ENCODE data around the gene HMOX2.
A peak's percentile ranks its signal among the peaks of the same experiment; 100 is the strongest.

The HMOX2 gene

DNA sequence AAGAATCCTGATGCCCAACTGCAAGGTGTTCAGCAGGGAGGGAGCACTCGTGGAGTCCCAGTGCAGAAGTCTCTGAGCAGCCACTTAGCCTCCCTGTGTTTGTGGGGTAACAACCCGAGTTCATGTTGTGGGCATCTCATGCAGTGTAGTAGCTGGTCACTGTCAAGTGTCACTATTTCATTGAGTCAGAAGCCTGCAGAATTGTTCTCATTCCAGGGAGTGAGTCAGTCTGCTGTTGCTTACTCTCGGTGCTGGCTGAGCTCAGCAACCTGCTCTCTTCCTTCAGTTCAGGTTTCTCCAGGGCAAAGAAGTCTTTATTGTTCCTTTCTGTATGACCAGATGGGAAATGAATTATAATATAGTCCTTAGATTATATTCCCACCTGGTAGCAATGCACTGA is 24.1 kb downstream of the HMOX2 start:
- DNase-seq (ENCODE audit: low spot score): no peak

DNA sequence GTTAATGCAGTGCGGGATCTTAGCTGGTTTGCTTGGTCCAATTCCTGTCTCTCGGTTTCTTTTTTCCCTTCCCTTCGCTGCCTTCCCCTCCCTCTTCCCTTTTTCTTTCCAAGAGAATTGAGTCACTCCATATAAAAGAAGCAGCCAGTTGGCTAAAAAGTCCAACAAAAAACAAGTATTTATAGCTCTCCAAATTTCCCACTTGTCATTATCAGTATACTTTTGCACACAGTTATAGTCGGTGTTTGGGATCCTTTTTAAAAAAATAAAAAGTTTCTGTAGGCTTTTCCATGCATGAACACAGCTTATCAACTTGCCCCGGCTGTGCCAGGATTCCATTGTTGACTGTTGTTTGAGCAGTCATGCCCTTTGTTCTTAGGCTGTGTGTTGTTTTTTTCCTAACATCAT is 24.9 kb downstream of the HMOX2 start:
- no peak for DNase-seq (ENCODE audit: low spot score)

DNA sequence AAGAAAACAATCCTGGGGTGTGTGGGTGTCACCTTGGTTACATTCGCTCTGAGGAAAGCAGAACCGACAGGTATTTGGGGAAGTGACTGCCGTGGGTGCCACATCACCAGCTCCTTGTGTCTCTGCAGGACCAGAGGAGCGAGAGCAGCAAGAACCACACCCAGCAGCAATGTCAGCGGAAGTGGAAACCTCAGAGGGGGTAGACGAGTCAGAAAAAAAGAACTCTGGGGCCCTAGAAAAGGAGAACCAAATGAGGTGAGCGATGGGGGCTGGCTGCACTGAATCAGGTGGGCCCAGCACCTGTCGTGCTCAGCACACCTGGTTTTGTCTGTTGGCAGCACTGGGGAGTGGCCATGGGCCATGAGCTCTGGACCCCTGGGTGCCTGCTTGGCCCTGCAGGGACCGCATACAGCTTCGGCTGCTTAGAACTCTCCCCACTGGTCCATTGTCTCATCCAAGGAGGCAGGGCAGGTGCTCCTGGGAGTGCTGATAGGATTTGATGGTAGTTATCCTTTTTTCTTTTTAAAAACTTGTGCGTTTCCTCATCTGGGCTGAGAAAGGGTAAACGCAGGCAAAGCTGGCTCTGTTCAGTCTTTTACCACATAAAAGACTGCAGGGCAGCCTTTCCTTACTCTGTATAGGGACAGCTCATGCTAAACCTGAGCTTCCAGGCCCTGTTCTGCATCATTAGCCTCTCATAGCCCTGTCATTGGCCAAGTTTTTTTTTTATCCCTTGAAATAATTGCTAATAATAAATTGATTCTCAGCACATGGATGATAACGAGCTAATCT is 29.4 kb downstream of the HMOX2 start:
- DNase-seq (ENCODE audit: low spot score): no peak

DNA sequence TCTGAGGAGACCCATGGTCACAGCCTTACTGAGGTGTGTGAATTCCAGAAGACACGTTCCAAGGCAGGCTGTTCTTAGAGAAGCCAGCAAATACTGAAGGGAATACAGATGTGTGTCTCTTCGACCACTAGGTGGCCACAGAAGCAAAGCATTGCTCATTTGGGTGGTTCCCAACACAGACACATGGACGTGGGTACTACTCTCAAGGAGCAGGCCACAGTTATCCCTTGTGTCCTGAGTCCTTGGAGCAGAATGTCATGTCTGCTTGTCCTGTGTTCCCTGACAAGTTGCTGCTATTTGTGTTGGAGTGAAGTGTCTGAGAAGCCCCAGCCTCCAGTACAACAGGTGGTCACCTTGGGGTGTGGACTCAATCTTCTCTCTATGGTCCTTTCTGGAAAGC is 30.3 kb downstream of the HMOX2 start:
- peak; percentile 72 for DNase-seq (ENCODE audit: low spot score)

DNA sequence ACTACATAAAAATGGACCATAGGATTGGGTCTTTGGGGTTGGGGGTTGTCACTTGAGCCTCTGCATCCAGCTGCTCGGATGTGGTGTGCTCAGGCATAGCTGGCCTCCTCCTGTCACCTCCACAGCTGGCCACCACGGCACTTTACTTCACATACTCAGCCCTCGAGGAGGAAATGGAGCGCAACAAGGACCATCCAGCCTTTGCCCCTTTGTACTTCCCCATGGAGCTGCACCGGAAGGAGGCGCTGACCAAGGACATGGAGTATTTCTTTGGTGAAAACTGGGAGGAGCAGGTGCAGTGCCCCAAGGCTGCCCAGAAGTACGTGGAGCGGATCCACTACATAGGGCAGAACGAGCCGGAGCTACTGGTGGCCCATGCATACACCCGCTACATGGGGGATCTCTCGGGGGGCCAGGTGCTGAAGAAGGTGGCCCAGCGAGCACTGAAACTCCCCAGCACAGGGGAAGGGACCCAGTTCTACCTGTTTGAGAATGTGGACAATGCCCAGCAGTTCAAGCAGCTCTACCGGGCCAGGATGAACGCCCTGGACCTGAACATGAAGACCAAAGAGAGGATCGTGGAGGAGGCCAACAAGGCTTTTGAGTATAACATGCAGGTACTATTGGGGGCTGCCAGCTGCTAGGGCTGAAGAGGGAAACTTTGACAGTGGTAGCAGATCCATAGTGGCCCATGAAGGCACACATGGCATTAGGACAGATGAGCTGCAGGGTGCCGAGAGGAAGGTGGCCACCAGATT is 31.6 kb downstream of the HMOX2 start:
- DNase-seq (ENCODE audit: low spot score): no peak

DNA sequence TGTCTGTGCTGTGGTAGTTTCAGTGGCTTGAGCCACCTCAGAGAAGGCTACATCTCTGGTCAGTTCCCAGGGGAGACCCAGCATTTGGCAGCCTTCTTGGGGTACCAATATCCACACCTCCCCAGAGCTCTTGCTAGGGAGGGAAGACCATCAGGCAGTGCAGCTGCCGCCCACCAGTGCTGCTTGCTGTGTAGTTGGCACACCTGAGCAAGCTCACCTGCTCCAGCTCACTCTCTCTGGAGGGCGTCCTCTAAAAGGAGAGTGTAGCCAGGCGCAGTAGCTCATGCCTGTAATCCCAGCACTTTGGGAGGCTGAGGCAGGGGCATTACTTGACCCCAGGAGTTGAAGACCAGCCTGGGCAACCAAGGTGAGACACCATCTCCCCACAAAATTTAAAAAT is 32.6 kb downstream of the HMOX2 start:
- no peak for DNase-seq (ENCODE audit: low spot score)

DNA sequence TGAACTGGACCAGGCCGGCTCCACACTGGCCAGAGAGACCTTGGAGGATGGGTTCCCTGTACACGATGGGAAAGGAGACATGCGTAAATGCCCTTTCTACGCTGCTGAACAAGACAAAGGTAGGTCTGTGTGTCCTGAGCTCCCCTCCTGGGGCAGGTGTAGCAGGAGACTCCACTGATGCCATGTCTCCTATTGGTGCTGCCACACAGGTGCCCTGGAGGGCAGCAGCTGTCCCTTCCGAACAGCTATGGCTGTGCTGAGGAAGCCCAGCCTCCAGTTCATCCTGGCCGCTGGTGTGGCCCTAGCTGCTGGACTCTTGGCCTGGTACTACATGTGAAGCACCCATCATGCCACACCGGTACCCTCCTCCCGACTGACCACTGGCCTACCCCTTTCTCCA is 33.2 kb downstream of the HMOX2 start:
- DNase-seq (ENCODE audit: low spot score): no peak

DNA sequence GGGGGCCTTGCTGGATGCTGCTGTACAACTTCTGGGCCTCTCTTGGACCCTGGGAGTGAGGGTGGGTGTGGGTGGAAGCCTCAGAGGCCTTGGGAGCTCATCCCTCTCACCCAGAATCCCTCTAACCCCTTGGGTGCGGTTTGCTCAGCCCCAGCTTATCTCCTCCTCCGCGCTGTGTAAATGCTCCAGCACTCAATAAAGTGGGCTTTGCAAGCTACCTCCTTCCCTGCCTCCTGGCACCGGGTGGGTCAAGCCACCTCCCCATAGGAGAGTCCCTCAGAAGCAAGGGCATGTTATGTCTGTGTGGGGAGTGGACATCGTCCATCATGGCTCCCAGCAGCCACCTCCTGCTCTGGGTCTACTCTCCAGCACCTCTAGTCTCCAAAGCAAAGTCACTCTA is 33.9 kb downstream of the HMOX2 start:
- DNase-seq (ENCODE audit: low spot score): no peak

DNA sequence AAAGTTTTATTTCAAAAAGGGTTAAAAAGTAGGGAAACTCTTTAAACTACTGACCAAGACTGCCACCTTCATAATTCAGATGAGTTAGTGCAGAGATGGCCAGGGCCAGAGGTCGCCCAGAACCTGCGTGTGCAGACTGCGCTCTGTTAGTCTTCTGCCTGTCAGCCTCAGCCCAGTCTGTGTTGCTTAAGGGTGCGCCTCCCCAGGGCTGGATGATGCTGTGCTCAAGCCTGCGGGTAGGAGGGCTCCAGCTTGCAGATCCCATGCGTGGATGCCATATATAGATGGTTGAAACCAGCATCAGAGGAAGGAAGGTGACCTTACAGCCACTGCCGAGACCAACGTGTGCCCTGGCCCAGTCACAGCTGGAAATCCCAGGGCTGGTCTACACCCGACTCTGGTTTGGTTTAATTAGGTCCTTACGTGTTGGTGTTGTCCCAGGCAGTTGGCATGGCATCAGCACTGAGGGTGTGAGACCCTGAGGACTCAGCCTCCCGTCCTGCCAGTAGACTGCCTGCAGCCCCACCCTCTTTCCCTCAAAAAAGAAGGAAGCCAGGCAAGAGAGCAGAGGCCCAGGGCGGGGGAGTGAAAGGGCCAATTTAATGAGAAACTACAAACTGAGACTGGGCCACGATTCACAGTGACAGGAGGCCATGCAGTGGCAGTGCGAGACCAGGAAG is 34.7 kb downstream of the HMOX2 start:
- no peak for DNase-seq (ENCODE audit: low spot score)

DNA sequence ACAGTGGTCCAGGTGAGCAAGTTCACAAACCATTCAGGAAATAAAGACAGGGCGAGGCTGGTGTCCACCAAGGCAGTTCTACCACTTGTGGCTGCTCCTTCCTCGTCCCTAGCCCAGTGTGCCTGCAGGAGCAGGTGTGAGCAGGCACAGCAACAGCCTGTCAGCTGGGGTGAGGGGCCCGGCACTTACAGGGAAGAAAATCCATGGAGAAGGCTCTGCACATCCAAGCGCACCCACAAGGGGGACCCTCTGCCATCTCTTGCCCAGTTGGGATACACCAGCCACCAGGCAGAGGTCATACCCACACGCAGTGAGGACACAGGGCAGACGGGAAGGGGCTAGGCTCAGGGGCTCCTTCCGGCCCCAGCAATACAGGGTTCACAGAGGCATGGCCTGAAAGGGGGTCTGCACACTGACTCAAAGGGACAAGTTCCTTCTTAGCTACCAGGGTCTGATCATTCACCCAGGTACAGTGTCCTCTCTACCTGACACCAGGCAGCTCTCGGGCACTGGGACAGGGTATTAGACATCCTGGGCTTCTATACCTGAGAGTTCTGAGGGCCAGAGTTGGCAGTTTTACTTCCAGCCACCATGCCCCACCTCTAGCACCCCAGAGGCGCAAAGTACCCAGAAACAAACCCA is 35.4 kb downstream of the HMOX2 start:
- DNase-seq (ENCODE audit: low spot score): peak; percentile 70

DNA sequence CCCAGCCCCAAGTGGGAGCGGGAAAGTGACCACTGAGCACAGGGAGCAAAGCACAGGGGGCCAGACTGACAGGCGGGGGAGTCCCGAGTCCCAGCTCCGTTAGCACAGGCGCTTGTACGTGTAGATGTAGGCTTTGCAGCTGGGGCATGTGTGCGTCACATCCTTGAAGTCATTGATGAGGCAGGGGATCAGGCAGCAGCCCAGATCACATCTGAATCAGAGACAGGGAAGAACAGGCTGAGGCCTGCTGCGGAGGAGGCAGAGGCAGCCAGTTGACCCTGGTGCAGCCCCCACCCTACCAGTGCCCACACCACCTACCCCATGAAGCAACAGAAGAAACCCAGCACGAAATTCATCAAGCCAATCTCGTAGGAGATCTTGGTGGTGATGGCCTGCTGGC is 36.3 kb downstream of the HMOX2 start:
- no peak for DNase-seq (ENCODE audit: low spot score)

DNA sequence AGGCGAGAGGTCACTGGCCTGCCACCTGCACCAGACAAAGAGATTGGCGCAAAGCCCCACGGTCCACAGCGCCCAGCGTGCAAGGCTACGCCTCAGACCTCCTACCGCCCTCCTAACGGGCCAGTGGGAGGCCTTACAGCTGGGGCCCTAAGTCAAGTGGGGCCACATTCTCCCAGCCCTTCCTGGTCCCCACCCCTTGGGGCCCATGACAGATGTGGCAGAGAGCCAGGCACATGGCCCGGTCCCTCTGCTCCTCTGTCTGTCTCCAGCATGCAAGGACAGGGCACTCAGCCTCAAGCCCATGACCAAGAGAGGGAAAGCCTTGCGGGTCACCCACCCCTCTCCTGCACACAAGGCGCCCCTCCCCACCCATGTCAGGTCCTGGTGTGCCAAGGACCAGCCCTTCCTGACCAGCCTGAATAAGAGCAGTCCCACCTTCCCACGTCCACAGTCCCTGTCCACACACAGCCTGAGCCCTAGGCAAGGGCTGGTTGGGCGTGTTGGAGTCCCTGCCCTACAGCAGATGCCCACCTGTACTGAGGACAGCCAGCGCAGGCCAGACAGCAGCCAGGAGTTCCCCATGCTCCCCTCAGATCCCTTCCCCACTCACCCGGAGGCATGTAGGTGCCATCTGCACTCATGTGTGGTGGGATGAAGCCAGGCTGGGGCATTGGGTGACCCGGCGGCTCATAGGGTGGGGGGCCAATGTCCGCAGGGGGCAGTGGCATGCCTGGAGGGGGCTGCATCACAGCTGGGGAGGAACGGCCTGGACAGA is 37.1 kb downstream of the HMOX2 start:
- DNase-seq (ENCODE audit: low spot score): no peak

DNA sequence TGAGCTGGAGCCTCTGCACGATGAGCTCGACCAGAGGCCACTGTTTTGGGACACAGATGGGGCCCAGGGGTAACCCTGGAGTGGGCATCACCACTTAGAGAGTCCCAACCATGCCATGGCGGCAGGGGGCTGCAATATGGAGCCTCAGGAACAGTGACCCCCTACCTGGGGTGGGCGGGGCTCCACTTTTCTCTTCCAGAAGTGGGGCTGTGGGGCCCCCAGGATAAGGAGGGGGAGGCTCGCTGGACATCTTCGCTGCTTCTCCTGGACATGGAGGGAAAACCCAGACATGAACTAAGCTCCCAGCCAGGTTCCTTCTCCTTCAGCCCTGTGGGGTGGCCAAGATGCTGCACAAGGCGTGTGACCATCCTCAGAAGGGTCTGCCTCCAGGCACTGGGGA is 37.7 kb downstream of the HMOX2 start:
- DNase-seq (ENCODE audit: low spot score): no peak

DNA sequence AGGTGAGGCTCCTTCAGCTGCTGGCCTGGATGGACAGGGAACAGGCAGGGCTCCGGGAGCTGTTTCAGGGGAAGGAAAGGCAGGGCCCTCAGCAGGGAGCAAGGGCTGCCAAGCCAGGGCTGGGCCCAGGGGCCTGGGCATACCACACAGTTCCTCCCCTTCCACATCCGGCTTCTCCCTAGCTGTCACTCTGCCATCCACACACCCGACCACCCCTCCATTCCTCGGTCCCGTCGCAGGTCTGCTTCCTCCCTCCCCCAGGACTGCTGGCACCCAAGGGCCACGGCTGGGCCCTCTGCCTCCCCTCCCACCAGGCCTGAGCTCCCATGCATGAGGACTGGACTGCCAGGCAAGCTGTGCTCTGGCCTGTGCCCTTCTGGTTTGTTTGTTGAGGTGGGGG is 38.4 kb downstream of the HMOX2 start:
- no peak for DNase-seq (ENCODE audit: low spot score)

DNA sequence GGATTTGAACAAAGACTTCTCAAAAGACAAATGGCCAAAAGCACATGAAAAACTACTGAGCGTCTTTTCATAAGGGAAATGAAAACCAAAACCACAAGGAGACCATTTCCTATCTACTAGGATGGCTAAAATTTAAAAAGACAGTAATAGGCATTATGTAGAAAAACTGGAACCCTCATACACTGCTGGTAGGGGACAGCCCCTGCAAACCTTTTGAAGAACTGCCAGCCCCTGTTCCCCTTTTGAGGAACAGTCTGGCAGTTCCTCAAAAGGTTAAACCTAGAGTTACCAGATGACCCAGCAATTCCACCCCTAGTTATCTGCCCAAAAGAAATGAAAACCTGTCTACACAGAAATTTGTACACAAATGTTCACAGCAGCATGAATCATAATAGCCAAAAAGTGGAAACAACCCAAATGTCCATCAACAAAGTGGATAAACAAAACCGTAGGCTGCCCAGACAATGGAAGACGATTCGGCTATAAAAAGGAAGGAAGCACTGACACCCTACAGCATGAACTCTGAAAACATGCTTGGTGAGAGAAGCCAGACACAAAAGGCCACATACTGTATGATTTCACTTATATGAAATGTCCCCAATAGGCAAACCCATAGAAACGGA is 39.5 kb downstream of the HMOX2 start:
- no peak for DNase-seq (ENCODE audit: low spot score)

DNA sequence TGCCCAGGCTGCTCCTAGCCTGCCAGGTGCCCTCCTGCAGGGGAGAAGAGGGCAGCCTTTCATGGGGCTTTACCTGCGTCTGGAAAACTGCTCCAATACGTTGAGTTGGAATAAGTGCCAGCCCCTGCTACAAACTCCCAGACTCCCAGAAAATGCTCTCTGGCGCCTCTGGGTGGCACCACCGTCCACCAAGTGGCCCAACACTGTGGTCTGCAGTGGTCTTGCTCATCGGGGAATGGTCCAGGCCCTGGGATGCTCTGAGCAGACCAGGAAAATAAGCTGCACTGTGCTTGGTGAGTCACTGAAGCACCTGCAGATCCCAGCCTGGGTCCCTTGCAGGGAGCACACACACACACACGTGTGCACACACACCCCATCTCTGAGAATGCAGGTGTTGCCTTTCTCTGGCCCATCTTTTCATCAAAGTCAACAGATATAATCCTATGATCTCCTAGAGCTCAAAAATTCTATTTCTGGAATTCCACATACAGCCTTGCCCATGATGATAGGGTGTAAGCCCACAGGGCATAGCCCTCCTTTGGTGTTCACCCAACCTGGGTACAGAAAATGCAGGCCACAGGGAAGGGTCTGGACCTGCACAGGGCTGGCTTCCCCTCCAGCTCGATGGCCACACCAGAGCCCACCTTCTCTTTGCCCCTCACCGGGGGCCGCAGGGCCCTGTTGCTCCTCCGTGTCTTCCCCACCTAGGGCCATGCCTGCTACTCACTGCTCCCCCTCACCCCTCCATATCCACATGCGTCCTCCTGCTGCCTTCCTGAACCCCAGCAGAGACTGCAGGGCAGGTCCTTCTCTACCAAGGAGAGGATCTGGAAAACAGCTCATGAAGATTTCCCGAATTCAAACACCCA is 41.8 kb downstream of the HMOX2 start:
- peak; percentile 66 for DNase-seq (ENCODE audit: low spot score)

DNA sequence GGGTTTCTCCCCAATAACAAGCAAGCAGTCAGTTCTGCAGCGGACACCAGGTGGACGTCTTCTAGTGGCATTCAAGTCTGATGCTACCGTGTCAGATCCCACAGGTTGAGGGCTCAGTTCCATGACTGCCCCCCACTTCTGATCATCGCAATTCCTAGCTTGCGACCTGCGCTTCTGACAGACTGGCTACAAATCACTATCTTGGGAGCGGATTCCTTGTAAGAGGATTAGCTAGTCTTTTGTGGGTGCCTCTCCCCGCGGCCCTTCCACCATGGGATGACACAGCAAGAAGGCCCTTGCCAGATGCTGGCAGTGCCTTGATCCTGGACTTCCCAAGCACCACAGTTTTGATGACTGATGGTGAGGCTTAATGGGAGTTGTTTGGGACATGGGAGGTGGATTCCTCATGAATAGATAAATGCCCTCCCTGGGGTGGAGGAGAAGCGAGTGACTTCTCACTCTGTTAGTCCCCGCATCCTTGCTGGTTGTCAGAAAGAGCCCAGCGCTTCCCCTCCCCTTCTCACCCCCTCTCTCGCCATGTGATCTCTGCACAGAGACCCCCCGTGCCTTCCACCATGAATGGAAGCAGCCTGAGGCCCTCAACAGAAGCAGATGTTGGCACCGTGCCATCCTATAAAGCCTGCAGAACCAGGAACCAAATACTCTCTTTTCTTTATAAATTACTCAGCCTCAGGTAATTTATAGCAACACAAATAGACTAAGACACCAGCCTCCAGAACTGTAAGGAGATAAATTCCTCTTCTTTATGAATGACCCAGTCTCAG is 43.3 kb downstream of the HMOX2 start:
- no peak for DNase-seq (ENCODE audit: low spot score)

DNA sequence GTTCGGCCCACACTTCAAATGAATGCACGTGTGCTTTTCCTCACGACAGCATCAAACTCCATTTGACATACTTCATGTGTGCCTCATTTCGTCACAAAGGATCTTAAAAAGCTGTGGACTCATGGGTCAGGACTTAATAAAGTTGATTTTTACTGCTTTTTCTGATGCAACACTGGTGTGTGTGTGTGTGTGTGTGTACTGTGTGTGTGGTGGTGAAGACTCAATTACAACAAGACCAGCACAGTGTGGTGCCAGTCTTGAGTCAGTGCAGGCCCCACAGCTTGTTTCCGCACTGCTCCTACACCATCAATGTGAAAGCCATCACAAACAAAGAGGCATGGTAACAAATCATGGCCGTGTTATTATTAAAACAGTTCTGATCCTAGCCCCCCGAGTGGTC is 44.7 kb downstream of the HMOX2 start:
- no peak for DNase-seq (ENCODE audit: low spot score)

DNA sequence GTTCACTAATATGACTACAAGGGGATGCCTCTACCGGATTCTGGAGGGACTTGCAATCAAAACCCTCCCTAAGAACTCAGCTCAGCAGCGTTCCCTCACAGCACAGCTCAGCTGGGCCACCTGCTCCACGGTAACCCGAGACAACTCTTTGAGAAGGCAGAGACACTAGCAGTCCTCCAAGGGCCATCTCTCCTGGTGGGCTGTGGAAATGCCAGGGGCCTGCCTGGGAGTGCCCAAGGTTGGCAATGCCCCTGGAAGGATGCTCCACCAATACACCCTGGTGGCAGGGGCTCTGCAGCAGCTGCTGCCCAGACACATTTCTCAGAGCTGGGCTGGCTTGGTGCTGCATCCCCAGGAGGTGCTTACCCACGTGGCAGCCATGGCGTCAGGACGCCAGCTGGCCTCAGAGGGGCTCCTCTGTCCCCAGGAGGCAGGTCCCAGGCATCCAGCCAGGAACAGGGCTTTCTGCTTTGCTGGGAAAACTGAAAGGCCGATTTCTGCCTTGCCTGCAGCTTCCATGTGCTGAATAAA is 45.9 kb downstream of the HMOX2 start:
- no peak for DNase-seq (ENCODE audit: low spot score)
